Heart left ventricle (tissue), 13 donors: Measurements from ENCODE around the gene SNX20.

Experiments used
- POLR2A ChIP-seq, 2 donors: fragments of 450-650 bp; IDR thresholded peaks; one replicate each; pipeline ENCODE4 v1.6.1; 2017; ENCODE audit warnings: antibody characterized with exemption in 2 of 2, mild to moderate bottlenecking in 2 of 2, moderate library complexity in 2 of 2
- TF ChIP-seq, protein P1 (sequence below), 12 donors: fragments of 200-600 bp; sonication (generic) in 4 of 12; IDR thresholded peaks; one replicate each; pipeline versions ENCODE4 v1.5.0 to v1.8.0; 2018 to 2022; ENCODE audit warnings: antibody characterized with exemption in 12 of 12, mild to moderate bottlenecking in 5 of 12
- donor health status: ischemic (EF 13 %, LVEDD 7.1; RV severe dilation, severe dysfunction).
- donor health status: DM: no; HTN: yes; CAD: no.
- donor health status: DM: no; HTN: no; CAD: no.
- donor health status: ischemic (EF 25% LVEDD 6.9; RV normal size, moderate dysfunction).
- donor health status: ischemic (EF 25% LVEDD 5.7; RV mildly dilated, moderate dysfunction).
- donor health status: ischemic (EF 35%, LVEDD 5.7; RV mildly dilated, moderate dysfunction).
- donor health status: nonischemic (EF 11% LVEDD 7.7; RV severe dilation, severe dysfunction).
- donor health status: DM: yes; HTN: yes; CAD: no.
- donor health status: PGD.
- donor health status: ischemic (EF 29% LVEDD 5.4; RV normal size, mild dysfunction).
- donor health status: nonischemic (EF 23%, LVEDD 6.1; RV moderate dilation, normal function).

DNA sequence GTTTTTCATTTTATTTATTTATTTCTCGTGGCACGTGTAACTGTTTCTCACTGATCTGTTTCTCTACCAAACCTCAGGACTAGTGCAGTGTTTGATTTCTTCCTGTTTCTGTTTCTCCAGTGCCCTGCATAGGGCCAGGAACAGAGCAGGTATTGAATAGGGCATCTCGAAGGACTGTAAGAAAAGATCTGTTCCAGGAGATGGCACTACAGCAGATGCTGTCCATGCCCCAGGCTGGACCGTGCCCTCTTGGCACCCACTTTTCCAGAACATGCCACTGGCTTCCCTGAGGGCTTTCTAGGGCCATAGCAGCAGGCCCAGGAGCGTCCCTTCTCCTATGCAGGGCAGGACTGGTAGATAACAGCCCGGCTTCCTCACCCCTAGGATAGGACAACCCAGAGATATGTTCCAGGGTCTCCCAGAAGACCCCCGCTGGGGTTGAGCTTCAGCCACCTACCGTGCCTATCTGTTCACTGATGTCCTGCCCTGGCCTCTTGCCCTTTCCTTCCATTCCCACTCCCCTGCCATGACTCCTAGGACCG is 4.4 kb downstream of the SNX20 start:
- TF ChIP-seq, protein P1, sequence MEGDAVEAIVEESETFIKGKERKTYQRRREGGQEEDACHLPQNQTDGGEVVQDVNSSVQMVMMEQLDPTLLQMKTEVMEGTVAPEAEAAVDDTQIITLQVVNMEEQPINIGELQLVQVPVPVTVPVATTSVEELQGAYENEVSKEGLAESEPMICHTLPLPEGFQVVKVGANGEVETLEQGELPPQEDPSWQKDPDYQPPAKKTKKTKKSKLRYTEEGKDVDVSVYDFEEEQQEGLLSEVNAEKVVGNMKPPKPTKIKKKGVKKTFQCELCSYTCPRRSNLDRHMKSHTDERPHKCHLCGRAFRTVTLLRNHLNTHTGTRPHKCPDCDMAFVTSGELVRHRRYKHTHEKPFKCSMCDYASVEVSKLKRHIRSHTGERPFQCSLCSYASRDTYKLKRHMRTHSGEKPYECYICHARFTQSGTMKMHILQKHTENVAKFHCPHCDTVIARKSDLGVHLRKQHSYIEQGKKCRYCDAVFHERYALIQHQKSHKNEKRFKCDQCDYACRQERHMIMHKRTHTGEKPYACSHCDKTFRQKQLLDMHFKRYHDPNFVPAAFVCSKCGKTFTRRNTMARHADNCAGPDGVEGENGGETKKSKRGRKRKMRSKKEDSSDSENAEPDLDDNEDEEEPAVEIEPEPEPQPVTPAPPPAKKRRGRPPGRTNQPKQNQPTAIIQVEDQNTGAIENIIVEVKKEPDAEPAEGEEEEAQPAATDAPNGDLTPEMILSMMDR (IDR thresholded peaks at IDR 0.05), result no peak
- TF ChIP-seq POLR2A (IDR thresholded peaks at IDR 0.05), result no peak
